Brain microvascular endothelial cell (primary cell): ENCODE results near the gene SPECC1L.
A peak's percentile ranks its signal among the peaks of the same experiment; 100 is the strongest.
"Not testable (repeated sequence)": the region's sequence is repeated elsewhere in the genome, so short reads cannot be mapped to it uniquely, and the experiment has no call there.

Experiments used
- DNase-seq: peaks from one replicate; pipeline ENCODE4 v3.0.0-alpha.2; 2020
- H3K27ac ChIP-seq: fragments of 250-450 bp; sonication (Bioruptor Pico); 2 replicates; pipeline ENCODE4 v1.5.1; 2020; ENCODE audit warnings: mild to moderate bottlenecking, moderate library complexity
- H3K27me3 ChIP-seq: fragments of 250-450 bp; sonication (Bioruptor Pico); replicated peaks from 2 replicates; pipeline ENCODE4 v1.5.1; 2020; ENCODE audit warnings: mild to moderate bottlenecking
- H3K36me3 ChIP-seq: fragments of 250-450 bp; sonication (Bioruptor Pico); replicated peaks from 2 replicates; pipeline ENCODE4 v1.5.1; 2020; ENCODE audit warnings: mild to moderate bottlenecking
- H3K4me3 ChIP-seq: 2 replicates; pipeline ENCODE4 v1.5.1; 2011; ENCODE audit warnings: low read depth, mild to moderate bottlenecking, control low read depth, low read length, moderate library complexity
- in situ Hi-C: cut with HindIII; loops from 2 replicates; pipeline ENCODE4 v1.10.0; 2017; ENCODE audit warnings: low sequenced_read_pairs, low pct_ligation_motif_present
- TF ChIP-seq, protein P1 (sequence below): IDR thresholded peaks from 2 replicates; pipeline ENCODE4 v1.5.1; 2011; ENCODE audit warnings: low read depth, mild to moderate bottlenecking, moderate library complexity, low read length, control low read depth, inconsistent platforms; ENCODE audit errors: missing control alignments

SPECC1L gene

DNA sequence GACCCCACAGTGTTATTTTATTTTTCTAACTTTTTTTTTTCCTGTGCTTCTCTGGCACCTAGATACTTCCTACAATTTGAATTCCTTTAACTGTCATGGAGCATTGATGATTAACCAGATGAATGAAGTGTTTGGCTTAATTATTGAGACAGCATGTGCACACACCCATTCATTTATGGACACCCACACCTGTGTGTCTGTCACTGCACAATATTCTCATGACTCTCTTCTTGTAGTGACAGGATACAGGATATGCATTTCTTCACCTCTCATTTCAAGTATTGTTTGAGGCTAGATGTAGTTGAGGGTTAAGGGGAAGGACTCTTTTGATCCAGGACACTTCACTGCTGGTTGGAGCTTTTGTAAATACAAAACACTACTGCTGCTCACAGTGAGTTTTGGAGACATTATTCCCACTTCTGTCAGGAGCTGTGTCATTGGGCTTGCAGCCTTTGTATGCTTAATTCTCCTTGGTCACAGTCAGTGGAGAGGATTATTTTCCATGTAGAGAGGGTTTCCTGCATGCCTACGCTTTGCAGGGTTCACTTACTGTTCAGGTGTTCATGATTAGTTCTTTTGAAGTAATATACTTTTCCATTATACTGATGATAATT, 33.5 kb downstream of the SPECC1L start:
- TF ChIP-seq, protein P1, sequence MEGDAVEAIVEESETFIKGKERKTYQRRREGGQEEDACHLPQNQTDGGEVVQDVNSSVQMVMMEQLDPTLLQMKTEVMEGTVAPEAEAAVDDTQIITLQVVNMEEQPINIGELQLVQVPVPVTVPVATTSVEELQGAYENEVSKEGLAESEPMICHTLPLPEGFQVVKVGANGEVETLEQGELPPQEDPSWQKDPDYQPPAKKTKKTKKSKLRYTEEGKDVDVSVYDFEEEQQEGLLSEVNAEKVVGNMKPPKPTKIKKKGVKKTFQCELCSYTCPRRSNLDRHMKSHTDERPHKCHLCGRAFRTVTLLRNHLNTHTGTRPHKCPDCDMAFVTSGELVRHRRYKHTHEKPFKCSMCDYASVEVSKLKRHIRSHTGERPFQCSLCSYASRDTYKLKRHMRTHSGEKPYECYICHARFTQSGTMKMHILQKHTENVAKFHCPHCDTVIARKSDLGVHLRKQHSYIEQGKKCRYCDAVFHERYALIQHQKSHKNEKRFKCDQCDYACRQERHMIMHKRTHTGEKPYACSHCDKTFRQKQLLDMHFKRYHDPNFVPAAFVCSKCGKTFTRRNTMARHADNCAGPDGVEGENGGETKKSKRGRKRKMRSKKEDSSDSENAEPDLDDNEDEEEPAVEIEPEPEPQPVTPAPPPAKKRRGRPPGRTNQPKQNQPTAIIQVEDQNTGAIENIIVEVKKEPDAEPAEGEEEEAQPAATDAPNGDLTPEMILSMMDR: no peak
- DNase-seq: no peak
- in situ Hi-C loops: no loop called here
- H3K27me3 ChIP-seq: no peaks in the 10 kb centered on the region
- peaks cover 21% of the 10 kb centered on the region for H3K36me3 ChIP-seq
- H3K4me3 ChIP-seq: no peak overlapping the region
- no peak overlapping the region for H3K27ac ChIP-seq

DNA sequence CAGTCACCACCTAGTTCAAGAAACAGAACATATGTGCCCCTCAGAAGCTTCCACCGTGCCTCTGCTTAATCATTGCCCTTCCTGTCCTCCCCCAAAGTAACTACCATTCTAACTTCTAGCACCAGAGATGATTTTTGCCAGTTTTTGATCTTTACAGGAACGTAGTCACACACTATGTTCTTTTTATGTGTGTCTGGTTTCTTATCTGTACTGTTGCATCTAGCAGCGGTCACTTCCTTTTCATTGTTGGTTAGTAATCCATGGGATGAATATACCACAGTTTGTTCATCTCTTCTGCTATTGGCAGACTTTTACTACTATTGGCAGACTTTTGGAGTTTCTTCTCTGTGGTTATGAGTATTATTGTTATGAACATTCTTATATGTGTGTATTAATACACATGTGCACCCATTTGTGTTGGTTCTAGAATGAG, 34.6 kb downstream of the SPECC1L start:
- DNase-seq: peak; percentile 51
- in situ Hi-C loops: no loop called here
- peak overlapping the region; percentile 10 for H3K27ac ChIP-seq
- TF ChIP-seq, protein P1: no peak
- H3K4me3 ChIP-seq: no peak overlapping the region
- no peaks in the 10 kb centered on the region for H3K27me3 ChIP-seq
- H3K36me3 ChIP-seq: peaks cover 21% of the 10 kb centered on the region

DNA sequence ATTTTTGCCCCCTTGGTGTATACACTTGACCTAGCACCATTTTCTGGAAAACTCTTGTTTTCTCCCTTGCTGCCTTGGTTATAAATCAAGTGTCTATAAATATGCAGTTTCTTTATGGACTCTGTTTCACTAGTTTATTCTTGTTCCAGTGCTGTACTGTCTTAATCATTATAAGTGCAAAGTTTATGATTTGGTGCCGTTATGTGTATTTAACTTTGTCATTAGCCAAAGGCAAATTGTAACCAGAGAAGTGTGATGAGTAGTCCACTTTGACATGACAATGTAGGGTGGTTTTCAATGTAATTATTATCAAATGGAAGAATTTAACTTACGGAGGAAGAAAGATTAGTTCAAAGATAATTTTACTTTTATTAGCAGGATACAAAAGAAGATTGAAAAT, 40.3 kb downstream of the SPECC1L start:
- no peaks in the 10 kb centered on the region for H3K27me3 ChIP-seq
- H3K27ac ChIP-seq: no peak overlapping the region
- H3K36me3 ChIP-seq: peaks cover 20% of the 10 kb centered on the region
- H3K4me3 ChIP-seq: no peak overlapping the region
- TF ChIP-seq, protein P1: no peak
- in situ Hi-C loops: no loop called here
- no peak for DNase-seq

DNA sequence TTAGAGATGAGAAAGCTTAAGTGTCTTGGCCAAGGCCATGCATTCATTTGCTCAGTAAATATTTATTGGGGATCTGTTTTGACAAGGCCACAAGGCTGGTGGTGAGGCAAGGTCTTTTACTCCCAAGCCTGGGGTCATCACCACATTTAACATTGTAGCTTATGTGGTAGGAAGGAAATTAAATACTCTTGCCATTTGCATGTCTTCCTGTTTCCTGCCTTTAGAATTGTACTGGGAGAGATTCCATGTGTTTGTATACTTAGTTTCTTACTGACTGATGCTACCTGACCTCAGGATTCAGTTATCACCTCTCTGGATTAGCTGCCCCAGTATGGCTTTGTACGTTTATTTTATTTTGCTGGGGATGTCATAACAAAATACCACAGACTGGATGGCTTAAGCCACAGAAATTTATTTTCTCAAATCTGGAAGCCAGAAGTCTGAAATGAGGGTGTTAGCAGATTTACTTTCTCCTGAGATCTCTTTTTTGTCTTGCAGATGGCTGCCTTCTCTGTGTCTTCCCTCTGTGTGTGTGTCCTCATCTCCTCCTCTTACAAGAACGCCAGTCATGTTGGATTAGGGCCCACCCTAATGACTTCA, 44.8 kb downstream of the SPECC1L start:
- in situ Hi-C loops: no loop called here

DNA sequence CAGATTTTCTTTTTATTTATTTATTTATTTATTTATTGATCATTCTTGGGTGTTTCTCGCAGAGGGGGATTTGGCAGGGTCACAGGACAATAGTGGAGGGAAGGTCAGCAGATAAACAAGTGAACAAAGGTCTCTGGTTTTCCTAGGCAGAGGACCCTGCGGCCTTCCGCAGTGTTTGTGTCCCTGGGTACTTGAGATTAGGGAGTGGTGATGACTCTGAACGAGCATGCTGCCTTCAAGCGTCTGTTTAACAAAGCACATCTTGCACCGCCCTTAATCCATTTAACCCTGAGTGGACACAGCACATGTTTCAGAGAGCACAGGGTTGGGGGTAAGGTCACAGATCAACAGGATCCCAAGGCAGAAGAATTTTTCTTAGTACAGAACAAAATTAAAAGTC, 45.6 kb downstream of the SPECC1L start:
- DNase-seq, H3K27ac ChIP-seq, H3K27me3 ChIP-seq, in situ Hi-C loops, H3K4me3 ChIP-seq: not testable (repeated sequence)
- H3K36me3 ChIP-seq: peaks cover 17% of the 10 kb centered on the region

More for the DNA sequence above, 44.8 kb downstream of the SPECC1L start:
- Histone ChIP-seq H3K27me3 (no peaks in the 10 kb centered on the region), H3K4me3 (no peak overlapping the region), H3K27ac (no peak overlapping the region), H3K36me3 (peaks cover 15% of the 10 kb centered on the region)
- DNase-seq: no peak
- TF ChIP-seq, protein P1: no peak

DNA sequence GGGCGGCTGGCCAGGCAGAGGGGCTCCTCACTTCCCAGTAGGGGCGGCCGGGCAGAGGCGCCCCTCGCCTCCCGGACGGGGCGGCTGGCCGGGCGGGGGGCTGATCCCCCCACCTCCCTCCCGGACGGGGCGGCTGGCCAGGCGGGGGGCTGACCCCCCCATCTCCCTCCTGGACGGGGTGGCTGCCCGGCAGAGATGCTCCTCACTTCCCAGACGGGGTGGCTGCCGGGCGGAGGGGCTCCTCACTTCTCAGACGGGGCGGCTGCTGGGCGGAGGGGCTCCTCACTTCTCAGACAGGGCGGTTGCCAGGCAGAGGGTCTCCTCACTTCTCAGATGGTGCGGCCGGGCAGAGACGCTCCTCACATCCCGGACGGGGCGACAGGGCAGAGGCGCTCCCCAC, 46.9 kb downstream of the SPECC1L start:
- H3K4me3 ChIP-seq, H3K27ac ChIP-seq, in situ Hi-C loops, H3K27me3 ChIP-seq, DNase-seq: not testable (repeated sequence)
- H3K36me3 ChIP-seq: peaks cover 28% of the 10 kb centered on the region

DNA sequence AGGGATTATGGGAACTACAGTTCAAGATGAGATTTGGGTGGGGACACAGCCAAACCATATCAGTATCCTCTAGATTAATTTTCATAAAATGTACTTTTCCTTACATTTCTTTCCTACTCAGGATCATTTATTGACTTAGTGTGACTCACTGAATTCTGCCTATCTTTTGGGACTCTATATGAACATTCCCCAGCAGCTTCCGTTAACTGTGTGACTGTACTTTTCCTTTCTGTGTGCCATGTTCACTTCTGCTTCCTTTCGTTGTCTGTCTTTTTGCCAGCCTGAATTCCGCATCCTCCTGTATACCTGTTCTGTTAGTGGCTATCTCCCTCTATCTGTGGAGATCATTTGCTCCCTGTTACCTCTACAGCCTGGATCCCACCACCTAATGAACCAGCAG, 48.8 kb downstream of the SPECC1L start:
- peaks cover 30% of the 10 kb centered on the region for H3K36me3 ChIP-seq
- TF ChIP-seq, protein P1: no peak
- H3K27ac ChIP-seq: peak overlapping the region; percentile 24
- DNase-seq: peak; percentile 60
- in situ Hi-C loops: no loop called here
- H3K27me3 ChIP-seq: no peaks in the 10 kb centered on the region
- no peak overlapping the region for H3K4me3 ChIP-seq
